Endothelial cell of umbilical vein (primary cell): ENCODE measurements around the gene MXD4.

Source experiments
- CTCF ChIP-seq, 2 donors: IDR thresholded peaks; 1 replicate in 1 of 2; 2 replicates in 1 of 2; pipeline ENCODE4 v1.5.1; 2011; ENCODE audit warnings: low read length in 2 of 2, mild to moderate bottlenecking in 2 of 2, moderate library complexity in 2 of 2, control low read depth in 1 of 2, inconsistent platforms in 1 of 2, low read depth in 1 of 2; ENCODE audit not compliant: insufficient read depth in 1 of 2; ENCODE audit errors: extremely low read depth in 1 of 2
- FOS ChIP-seq: IDR thresholded peaks from 2 replicates; pipeline ENCODE4 v1.6.1; 2011; ENCODE audit warnings: mild to moderate bottlenecking, low read length, moderate library complexity, borderline replicate concordance; ENCODE audit not compliant: insufficient read depth

GRCh38 chr4:2276581-2277325 lies 14.8 kb upstream of the MXD4 start:
- TF ChIP-seq CTCF (IDR thresholded peaks at IDR 0.05; ENCODE audit: extremely low read depth in 1 of 2, insufficient read depth in 1 of 2, low read depth in 1 of 2, low read length in 2 of 2): no peak
- TF ChIP-seq FOS: no peak
